HEK293 (cell line): Measurements from ENCODE around the gene ARNT2.
A peak's percentile ranks its signal among the peaks of the same experiment; 100 is the strongest.
"Not testable (repeated sequence)": the region's sequence is repeated elsewhere in the genome, so short reads cannot be mapped to it uniquely, and the experiment has no call there.

Experiments
- CTCF ChIA-PET: fragments of 350-600 bp; formaldehyde crosslinking; extraction: SDS; loops from one replicate; lab custom pipeline; 2021; ENCODE audit warnings: antibody characterized with exemption; lab: Yijun Ruan, JAX
- POLR2A ChIA-PET: fragments of 300-600 bp; formaldehyde crosslinking; extraction: SDS; loops from one replicate; lab custom pipeline; 2020; ENCODE audit warnings: antibody characterized with exemption, inconsistent platforms; lab: Yijun Ruan, JAX
- H3K27ac ChIP-seq: fragments of 200-500 bp; sonication (Bioruptor generic); 2 replicates; pipeline ENCODE4 v1.5.1; 2014; ENCODE audit warnings: low read depth, low read length, control low read depth, inconsistent platforms; ENCODE audit errors: extremely low read depth
- H3K36me3 ChIP-seq, 2 experiments: fragments of 200-500 bp in 1 of 2; sonication (Bioruptor generic) in 1 of 2; 1 replicate in 1 of 2; 2 replicates in 1 of 2; pipeline ENCODE4 v1.5.1; 2014 to 2017; ENCODE audit warnings: inconsistent platforms in 2 of 2, low read length in 2 of 2; ENCODE audit not compliant: control insufficient read depth in 2 of 2, insufficient read depth in 1 of 2
- H3K4me1 ChIP-seq: fragments of 200-500 bp; sonication (Bioruptor generic); 2 replicates; pipeline ENCODE4 v1.5.1; 2014; ENCODE audit warnings: mild to moderate bottlenecking, low read length, inconsistent platforms; ENCODE audit not compliant: control insufficient read depth, insufficient read depth
- H3K4me3 ChIP-seq: 2 replicates; pipeline ENCODE4 v1.5.1; 2011; ENCODE audit warnings: low read depth, mild to moderate bottlenecking, control low read depth, low read length, moderate library complexity
- H3K9me3 ChIP-seq: fragments of 200-500 bp; sonication (Bioruptor generic); 2 replicates; pipeline ENCODE4 v1.5.1; 2014; ENCODE audit warnings: low read depth, low read length, inconsistent platforms; ENCODE audit not compliant: control insufficient read depth, insufficient read depth
- SALL2 ChIP-seq: fragments of 450-650 bp; formaldehyde crosslinking; IDR thresholded peaks from 2 replicates; pipeline ENCODE4 v1.5.0; 2017; ENCODE audit warnings: missing biosample characterization, mild to moderate bottlenecking, missing genetic modification characterization, borderline replicate concordance
- SETDB1 ChIP-seq: IDR thresholded peaks from one replicate; pipeline ENCODE4 v1.6.1; 2017; ENCODE audit warnings: mild to moderate bottlenecking, low read length, moderate library complexity, mixed read lengths; ENCODE audit not compliant: insufficient read length
- ZNF146 ChIP-seq: fragments of 450-650 bp; formaldehyde crosslinking; IDR thresholded peaks from 2 replicates; pipeline ENCODE4 v1.5.1; 2016; ENCODE audit warnings: missing biosample characterization, missing genetic modification characterization
- ZNF335 ChIP-seq: fragments of 450-650 bp; formaldehyde crosslinking; conservative IDR thresholded peaks from 2 replicates; pipeline ENCODE4 v1.5.1; 2016; ENCODE audit warnings: missing biosample characterization, missing genetic modification characterization
- ZNF426 ChIP-seq: fragments of 450-650 bp; formaldehyde crosslinking; IDR thresholded peaks from 2 replicates; pipeline ENCODE4 v1.5.1; 2017; ENCODE audit warnings: missing biosample characterization, missing genetic modification characterization, mild to moderate bottlenecking, inconsistent platforms, moderate library complexity
- ZNF433 ChIP-seq: fragments of 450-650 bp; formaldehyde crosslinking; IDR thresholded peaks from 2 replicates; pipeline ENCODE4 v1.5.1; 2016; ENCODE audit warnings: missing biosample characterization, missing genetic modification characterization, low read depth
- ZNF558 ChIP-seq: fragments of 450-650 bp; formaldehyde crosslinking; IDR thresholded peaks from 2 replicates; pipeline ENCODE4 v1.5.1; 2016; ENCODE audit warnings: missing biosample characterization, missing genetic modification characterization
- ZNF785 ChIP-seq: fragments of 450-650 bp; formaldehyde crosslinking; IDR thresholded peaks from 2 replicates; pipeline ENCODE4 v1.5.1; 2016; ENCODE audit warnings: missing biosample characterization, missing genetic modification characterization
- TF ChIP-seq, protein P1 (sequence below): fragments of 450-650 bp; formaldehyde crosslinking; IDR thresholded peaks from 2 replicates; pipeline ENCODE4 v1.5.1; 2016; ENCODE audit warnings: missing biosample characterization, missing genetic modification characterization
- TF ChIP-seq, protein P2 (sequence below): fragments of 450-650 bp; formaldehyde crosslinking; IDR thresholded peaks from 2 replicates; pipeline ENCODE4 v1.5.0; 2017; ENCODE audit warnings: missing biosample characterization, missing genetic modification characterization, borderline replicate concordance

ARNT2 gene

GRCh38 chr15:80510985-80511384 is 106.8 kb downstream of the ARNT2 start:
- H3K36me3 ChIP-seq, H3K4me1 ChIP-seq, H3K9me3 ChIP-seq, CTCF ChIA-PET, H3K27ac ChIP-seq, H3K4me3 ChIP-seq, POLR2A ChIA-PET: not testable (repeated sequence)
- peak; percentile 83 for TF ChIP-seq ZNF146

- TF ChIP-seq SETDB1 (no peak), ZNF335 (tag by site-specific recombination) (no peak), ZNF785 (tag by site-specific recombination) (no peak), ZNF433 (tag by site-specific recombination) (no peak)
- TF ChIP-seq, protein P1, sequence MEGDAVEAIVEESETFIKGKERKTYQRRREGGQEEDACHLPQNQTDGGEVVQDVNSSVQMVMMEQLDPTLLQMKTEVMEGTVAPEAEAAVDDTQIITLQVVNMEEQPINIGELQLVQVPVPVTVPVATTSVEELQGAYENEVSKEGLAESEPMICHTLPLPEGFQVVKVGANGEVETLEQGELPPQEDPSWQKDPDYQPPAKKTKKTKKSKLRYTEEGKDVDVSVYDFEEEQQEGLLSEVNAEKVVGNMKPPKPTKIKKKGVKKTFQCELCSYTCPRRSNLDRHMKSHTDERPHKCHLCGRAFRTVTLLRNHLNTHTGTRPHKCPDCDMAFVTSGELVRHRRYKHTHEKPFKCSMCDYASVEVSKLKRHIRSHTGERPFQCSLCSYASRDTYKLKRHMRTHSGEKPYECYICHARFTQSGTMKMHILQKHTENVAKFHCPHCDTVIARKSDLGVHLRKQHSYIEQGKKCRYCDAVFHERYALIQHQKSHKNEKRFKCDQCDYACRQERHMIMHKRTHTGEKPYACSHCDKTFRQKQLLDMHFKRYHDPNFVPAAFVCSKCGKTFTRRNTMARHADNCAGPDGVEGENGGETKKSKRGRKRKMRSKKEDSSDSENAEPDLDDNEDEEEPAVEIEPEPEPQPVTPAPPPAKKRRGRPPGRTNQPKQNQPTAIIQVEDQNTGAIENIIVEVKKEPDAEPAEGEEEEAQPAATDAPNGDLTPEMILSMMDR (tag by site-specific recombination) = peak; percentile 25; the same call in 1 of the 2 replicates
- TF ChIP-seq, protein P2, sequence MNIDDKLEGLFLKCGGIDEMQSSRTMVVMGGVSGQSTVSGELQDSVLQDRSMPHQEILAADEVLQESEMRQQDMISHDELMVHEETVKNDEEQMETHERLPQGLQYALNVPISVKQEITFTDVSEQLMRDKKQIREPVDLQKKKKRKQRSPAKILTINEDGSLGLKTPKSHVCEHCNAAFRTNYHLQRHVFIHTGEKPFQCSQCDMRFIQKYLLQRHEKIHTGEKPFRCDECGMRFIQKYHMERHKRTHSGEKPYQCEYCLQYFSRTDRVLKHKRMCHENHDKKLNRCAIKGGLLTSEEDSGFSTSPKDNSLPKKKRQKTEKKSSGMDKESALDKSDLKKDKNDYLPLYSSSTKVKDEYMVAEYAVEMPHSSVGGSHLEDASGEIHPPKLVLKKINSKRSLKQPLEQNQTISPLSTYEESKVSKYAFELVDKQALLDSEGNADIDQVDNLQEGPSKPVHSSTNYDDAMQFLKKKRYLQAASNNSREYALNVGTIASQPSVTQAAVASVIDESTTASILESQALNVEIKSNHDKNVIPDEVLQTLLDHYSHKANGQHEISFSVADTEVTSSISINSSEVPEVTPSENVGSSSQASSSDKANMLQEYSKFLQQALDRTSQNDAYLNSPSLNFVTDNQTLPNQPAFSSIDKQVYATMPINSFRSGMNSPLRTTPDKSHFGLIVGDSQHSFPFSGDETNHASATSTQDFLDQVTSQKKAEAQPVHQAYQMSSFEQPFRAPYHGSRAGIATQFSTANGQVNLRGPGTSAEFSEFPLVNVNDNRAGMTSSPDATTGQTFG (tag by site-specific recombination) = no peak
- Histone ChIP-seq H3K4me1 (no peaks in the 10 kb centered on the region), H3K36me3 (no peaks in the 10 kb centered on the region; a peak in 2 of 3 replicates), H3K27ac (no peak overlapping the region), H3K9me3 (no peaks in the 10 kb centered on the region), H3K4me3 (no peak overlapping the region)
- ChIA-PET CTCF (interaction anchor here (0.6 to 0.9 kb wide), 4 partner anchors 37 to 81 kb away, joined by 3 to 5 read pairs (median 4); no protein-coding TSS in a partner anchor), POLR2A (no interaction called here)
Measured at GRCh38 chr15:80512726-80513660, 108.8 kb downstream of the ARNT2 start.

DNA sequence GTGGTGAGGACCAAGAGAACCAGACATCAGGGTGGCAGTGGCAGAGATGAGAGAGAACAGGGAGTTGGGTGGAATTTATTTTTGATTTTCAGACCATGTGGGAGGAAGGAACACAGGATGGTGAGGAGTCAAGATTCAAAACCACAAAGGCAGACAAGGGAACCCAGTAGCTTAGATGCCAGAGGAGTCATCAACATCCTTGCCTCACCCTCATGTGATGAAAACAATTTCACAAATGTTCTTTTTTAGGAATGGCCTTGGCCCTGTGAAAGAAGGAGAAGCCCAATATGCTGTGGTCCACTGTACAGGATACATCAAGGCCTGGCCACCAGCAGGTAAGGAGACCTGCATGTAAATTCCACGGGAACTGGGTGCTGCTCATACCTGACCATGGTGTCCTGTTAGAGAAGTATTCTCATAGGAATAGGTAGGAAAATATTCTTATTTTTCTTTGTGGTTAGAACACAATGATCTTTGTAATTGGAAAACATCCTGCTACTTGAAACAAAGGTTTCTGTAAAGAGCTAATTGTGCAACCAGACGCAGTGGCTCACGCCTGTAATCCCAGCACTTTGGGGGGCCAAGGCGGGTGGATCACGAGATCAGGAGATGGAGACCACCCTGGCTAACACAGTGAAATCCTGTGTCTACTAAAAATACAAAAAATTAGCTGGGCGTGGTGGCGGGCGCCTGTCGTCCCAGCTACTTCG is 110.0 kb downstream of the ARNT2 start:
- no peak for TF ChIP-seq SALL2
- Histone ChIP-seq H3K4me1 (no peaks in the 10 kb centered on the region), H3K4me3 (no peak overlapping the region), H3K27ac (no peak overlapping the region), H3K9me3 (no peaks in the 10 kb centered on the region), H3K36me3 (no peaks in the 10 kb centered on the region; a peak in 2 of 3 replicates)
- ChIA-PET CTCF (interaction anchor here (1.5 kb wide), 1 partner anchor 262 kb away, joined by 4 read pairs; no protein-coding TSS in a partner anchor), POLR2A (no interaction called here)

- POLR2A ChIA-PET = no interaction called here
- Histone ChIP-seq H3K36me3 (no peaks in the 10 kb centered on the region; a peak in 2 of 3 replicates), H3K27ac (no peak overlapping the region), H3K4me1 (no peaks in the 10 kb centered on the region), H3K9me3 (no peaks in the 10 kb centered on the region), H3K4me3 (no peak overlapping the region)
- CTCF ChIA-PET = interaction anchor here (0.6 to 0.9 kb wide), 2 partner anchors 51 to 218 kb away, joined by 3 to 5 read pairs; no protein-coding TSS in a partner anchor
- peak; percentile 98 for TF ChIP-seq ZNF558 (tag by site-specific recombination)
- no peak for TF ChIP-seq ZNF426
Measured at GRCh38 chr15:80517290-80517689, 113.1 kb downstream of the ARNT2 start.
